MM.1S (cell line): ENCODE data around the gene PHLDB2.

Experiments
- EZH2 ChIP-seq: fragments of 300-600 bp; sonication (generic); optimal IDR thresholded peaks from 2 replicates; pipeline ENCODE3; 2017; ENCODE audit warnings: low read depth, mild to moderate bottlenecking, antibody characterized with exemption, low read length, mixed read lengths
- EZH2phosphoT487 ChIP-seq: fragments of 300-600 bp; sonication (generic); IDR thresholded peaks from 2 replicates; pipeline ENCODE4 v1.6.1; 2018; ENCODE audit warnings: antibody characterized with exemption, low read length
- TF ChIP-seq, protein P1 (sequence below): fragments of 300-600 bp; sonication (generic); IDR thresholded peaks from 2 replicates; pipeline ENCODE4 v1.5.1; 2016; ENCODE audit warnings: antibody characterized with exemption, low read length, mixed read lengths

DNA sequence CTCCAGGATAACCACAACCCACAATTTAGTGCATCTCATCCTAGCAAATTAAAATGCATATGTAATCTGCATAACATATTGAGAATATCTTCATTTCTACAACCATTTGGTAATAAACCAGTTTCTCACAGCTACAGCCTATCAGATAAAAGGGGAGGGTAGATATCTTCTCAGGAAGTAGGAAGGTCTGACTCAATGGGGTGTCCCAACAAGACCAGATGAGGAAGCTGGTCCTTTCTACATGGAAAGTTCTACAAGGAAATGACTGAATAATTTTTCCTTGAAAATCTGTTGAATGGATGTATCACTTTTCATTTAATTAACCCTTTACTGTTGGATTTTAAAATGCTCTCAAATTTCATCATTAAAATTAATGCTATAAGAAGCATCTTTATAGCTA lies 158.0 kb downstream of the PHLDB2 start:
- TF ChIP-seq EZH2phosphoT487: no peak
- TF ChIP-seq, protein P1, sequence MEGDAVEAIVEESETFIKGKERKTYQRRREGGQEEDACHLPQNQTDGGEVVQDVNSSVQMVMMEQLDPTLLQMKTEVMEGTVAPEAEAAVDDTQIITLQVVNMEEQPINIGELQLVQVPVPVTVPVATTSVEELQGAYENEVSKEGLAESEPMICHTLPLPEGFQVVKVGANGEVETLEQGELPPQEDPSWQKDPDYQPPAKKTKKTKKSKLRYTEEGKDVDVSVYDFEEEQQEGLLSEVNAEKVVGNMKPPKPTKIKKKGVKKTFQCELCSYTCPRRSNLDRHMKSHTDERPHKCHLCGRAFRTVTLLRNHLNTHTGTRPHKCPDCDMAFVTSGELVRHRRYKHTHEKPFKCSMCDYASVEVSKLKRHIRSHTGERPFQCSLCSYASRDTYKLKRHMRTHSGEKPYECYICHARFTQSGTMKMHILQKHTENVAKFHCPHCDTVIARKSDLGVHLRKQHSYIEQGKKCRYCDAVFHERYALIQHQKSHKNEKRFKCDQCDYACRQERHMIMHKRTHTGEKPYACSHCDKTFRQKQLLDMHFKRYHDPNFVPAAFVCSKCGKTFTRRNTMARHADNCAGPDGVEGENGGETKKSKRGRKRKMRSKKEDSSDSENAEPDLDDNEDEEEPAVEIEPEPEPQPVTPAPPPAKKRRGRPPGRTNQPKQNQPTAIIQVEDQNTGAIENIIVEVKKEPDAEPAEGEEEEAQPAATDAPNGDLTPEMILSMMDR: no peak
- TF ChIP-seq EZH2: no peak
